ENCODE data around the gene GPR55.
A peak's percentile ranks its signal among the peaks of the same experiment; 100 is the strongest.
"Not testable (repeated sequence)": the region's sequence is repeated elsewhere in the genome, so short reads cannot be mapped to it uniquely, and the experiment has no call there.

The GPR55 gene, protein sequence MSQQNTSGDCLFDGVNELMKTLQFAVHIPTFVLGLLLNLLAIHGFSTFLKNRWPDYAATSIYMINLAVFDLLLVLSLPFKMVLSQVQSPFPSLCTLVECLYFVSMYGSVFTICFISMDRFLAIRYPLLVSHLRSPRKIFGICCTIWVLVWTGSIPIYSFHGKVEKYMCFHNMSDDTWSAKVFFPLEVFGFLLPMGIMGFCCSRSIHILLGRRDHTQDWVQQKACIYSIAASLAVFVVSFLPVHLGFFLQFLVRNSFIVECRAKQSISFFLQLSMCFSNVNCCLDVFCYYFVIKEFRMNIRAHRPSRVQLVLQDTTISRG

DNA sequence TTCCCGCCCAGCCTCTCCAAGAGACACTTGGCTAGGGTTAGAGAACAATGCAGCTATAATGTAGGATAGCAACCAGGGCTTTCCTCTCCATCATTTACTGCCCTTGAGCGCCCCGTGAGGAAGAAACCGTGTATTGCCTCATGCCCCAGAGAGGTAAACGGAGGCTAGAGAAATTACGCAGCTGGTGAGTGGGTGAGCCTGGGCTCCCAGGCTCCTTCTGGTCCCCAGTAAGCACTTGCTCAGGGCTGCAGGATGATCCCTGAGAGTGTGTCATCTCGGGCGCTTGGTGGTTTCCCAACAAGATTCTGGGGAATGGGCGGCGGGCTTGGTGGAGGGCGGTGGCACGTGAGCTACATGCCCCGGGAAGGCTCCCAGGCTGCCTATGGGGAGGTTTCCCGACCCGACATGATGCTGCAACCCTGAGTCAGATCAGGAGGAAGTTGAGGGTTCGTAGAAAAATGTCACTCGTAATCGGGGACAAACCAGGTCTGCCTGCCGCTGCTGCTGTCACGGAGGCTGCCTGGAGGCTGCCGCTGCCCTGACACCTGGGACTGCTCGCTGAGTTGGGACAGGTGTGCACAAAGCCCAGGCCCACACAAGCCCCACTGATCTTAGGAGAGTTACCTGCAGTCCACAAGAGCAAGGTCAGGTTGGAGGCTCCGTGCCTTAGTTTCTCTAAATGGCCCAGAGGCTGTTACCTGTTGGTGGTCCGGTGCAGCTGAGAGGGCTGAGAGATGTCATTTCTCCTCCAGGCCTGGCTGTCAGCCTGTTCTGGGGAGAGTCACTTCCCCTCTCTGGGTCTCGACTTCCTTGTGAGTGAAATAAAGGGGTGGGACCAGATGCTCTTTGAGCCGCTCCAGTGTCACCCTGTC lies at the start of gene GPR55:
GPR55 (minus strand) TSS at position 773 of the 872 bp plus-strand sequence. CDS start 14,280 bp downstream, outside the sequence.
- DNase-seq (ENCODE audit: low read depth) = peak; percentile 30

DNA sequence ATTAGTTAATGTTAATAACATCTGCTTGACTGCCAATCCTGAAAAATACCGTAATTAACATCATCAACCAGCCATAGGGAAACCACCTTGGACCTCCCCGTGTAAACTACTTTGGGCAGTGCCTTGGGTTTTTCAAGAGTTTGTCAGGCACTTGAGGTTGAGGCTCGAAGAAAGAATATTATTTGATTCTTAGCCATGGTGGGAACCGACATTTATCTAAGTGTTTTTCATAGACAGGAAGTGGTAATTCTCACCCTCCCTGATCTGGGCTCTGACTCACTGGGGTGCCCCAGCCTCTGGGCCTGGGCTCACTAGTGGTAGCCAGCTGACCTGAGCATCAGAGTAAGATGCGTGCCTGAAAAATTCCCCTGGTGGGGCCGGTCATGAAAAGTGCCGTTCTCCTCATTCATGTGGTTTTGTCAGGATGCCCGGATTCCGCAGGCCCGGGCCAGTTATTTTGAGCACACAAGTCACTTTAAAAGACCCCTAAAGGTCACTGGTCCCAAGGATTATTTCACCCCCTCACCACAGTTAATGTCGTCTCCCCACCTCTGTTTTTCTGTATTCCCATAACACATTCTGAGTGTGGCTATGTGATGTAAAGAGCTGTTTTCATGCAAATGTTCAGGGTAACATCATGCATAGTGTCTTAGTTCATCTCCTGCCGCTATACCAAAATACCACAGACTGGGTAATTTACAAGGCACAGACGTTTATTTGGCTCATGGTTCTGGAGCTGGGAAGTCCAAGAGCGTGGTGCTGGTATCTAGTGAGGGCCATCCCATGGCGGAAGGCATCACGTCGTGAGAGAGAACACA lies 49.3 kb upstream of the GPR55 start:
- peak; percentile 91 for DNase-seq (ENCODE audit: low read depth)

DNA sequence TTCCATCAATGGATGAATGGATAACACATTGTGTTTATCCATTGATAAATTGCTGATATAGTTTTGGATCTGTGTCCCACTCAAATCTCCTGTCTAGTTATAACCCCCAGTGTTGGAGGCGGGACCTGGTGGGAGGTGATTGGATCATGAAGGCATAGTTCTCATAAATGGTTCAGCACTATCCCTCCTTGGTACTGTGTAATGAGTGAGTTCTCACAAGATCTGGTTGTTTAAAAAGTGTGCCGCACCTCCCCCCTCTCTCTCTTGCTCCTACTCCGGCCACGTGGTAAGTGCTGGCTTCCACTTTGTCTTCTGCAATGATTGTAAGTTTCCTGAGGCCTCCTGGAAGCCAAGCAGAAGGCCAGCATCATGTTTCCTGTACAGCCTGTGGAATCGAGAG lies 47.0 kb upstream of the GPR55 start:
- no peak for DNase-seq (ENCODE audit: low read depth)

DNA sequence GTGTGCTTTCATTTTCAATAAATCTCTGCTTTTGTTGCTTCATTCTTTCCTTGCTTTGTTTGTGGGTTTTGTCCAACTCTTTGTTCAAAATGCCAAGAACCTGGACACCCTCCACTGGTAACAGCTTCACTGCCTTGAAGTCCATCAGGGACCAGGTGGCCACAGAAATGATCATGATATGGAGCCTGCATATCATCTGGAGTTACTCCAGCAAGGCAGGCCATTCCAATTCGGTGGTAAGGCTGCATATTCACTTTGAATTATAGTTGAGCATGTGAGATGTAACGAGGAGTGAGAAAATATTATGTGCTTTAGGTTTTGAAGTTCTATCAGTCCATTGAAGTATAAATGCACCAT lies 44.6 kb upstream of the GPR55 start:
- DNase-seq (ENCODE audit: low read depth) = no peak

DNA sequence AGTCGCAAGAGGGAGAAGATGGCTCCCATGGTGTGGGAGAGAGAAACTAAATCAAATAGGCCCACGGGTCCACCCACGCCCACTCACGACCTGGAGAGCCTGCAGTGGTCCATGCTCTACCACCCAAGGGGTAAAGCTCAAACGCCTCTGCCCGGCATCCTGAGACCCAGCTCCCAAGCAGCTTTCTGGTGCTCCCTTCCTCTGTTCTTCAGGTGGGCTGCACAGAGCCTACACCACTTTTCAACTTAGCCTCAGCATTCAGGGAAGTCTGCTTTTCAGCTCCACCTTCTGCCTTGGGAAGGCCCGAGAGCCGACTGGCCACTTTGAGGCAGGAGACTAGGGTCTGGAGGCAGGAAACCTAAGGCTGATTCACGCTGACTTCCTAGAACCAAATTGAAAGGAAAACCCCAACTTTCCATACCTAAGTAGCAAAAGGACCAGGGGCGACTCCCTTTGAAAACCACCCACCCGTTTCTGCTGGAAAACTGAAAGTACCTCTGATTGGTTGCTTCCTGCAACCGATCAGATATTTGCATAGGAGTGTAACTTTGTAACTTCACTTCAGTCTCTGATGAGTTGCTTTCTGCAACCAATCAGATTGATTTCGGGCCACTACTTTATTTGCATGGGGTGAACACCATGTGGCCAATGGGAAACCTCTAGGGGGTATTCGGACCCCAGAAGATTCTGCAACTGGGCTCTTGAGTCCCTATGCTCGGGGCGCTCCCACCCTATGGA lies 44.0 kb upstream of the GPR55 start:
- peak; percentile 9 for DNase-seq (ENCODE audit: low read depth)

DNA sequence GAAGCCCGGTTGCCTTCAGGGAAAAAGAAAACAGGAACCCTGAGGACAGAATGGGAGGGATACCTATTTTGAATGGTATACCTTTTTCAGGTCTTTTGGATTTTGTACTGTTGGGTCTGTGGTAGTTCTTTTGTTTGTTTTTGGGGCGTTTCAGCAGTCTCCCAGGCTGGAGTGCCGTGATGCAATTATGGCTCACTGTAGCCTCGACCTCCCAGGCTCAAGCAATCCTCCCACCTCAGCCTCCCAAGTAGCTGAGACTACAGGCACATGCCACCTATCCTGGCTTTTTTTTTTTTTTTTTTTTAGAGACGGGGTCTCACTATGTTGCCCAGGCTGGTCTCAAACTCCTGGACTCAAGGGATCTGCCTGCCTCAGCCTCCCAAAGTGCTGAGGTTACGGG lies 43.3 kb upstream of the GPR55 start:
- not testable (repeated sequence) for DNase-seq (ENCODE audit: low read depth)

DNA sequence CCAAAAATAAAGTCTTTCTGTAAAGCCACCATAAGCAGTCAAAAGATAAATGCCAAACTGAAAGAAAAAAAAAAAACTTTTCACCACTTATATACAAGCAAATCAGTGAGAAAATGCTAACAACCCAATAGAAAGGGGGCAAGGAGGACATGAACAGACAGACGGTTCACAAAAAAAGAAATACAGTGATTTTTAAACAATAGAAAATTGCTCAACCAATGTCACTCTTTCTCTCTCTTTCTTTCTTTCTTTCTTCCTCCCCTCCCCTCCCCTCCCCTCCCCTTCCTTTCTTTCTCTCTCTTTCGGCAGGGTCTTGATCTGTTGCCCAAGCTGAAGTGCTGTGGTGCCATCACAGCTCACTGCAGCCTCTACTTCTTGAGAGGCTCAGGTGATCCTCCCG lies 42.1 kb upstream of the GPR55 start:
- DNase-seq (ENCODE audit: low read depth) = no peak

DNA sequence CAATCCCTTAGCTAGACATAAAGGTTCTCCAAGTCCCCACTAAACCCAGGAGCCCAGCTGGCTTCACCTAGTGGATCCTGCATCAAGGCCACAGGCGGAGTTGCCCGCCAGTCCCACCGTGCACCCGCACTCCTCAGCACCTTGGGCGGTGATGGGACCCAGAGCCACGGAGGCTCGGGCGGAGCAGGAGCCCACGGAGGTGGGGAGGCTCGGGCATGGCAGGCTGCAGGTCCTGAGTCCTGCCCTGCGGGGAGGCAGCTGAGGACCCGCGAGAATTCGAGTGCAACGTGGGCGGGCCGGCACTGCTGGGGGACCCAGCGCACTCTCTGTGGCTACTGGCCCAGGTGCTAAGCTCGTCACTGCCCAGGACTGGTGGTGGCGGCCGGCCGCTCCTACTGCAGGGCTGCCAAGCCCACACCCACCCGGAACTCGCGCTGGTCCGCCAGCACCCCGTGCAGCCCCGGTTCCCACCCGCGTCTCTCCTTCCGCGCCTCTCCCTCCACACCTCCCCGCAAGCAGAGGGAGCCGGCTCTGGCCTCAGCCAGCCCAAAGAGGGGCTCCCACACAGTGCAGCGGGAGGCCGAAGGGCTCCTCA lies 39.2 kb upstream of the GPR55 start:
- DNase-seq (ENCODE audit: low read depth) = no peak

DNA sequence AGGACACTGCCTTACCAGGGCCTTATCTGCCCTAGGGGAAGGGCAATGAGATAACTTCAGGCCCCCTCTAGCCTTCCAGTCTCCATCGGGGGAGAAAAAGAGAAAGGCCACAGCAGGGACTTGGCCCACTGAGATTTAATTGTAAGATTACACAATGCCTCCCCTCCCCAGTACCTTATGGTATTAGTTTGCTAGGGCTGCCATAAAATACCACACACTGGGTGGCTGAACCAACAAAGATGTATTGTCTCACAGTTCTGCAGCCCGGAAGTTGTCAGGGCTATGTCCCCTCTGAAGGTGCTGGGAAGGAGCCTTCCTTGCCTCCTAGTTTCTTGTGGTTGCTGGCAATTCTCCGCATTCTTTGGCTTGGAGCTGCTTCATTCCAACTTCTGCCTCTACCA lies 36.0 kb upstream of the GPR55 start:
- DNase-seq (ENCODE audit: low read depth) = no peak

DNA sequence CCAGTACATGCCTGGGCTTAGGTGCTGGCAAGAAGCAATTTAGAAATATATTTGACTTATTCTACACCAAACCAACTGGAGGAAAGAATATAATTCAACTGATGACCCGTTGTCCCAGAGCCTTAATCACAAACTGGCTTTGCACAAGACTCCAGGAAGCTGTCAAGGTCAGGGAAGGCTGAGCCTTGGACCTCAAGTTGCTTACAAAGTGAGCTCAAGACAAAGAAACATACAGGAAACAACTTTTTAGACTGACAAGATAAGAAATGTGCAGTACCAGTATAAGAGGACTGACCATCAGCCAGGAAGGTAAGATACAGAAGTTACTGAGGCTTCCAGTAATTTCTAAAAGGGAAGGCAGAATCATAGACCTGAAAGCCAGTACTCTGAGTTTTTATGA lies 35.0 kb upstream of the GPR55 start:
- DNase-seq (ENCODE audit: low read depth) = no peak

DNA sequence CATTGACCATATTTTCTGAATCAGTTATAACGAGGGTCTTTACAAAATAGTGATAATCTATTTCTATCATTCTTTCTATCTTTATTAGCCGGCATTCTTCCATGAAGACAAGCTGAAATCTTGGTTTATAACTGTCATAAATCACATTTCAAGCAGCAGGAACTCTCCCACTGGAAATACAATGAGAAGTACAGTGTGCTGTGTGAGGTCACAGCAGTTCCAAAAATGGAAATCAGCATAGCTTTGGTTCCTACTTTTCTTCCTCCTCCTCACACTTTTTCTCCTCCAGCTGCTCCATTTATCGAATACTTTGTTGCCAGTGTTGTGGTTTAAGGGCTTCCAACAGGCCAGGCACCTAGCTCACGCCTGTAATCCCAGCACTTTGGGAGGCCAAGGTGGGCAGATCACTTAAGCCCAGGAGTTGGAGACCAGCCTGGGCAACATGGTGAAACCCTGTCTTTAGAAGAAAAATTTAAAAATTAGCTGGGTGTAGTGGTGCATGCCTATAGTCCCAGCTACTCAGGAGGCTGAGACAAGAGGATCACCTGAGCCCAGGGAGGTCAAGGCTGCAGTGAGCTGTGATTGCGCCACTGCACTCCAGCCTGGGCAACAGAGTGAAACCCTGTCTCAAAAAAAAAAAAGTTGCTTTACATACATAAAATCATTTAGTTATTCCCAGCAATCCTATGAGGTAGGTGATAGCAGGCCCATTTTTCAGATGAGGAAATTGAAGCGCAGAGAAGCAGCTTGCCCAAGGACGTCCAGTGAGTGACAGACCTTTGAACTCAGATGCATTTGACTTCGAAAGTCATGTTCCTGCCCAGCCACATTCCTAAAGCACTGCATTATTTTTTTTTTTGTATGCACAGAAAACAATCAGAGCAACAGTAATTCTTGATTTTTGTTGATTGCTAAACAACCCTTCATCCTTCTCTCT lies 34.0 kb upstream of the GPR55 start:
- no peak for DNase-seq (ENCODE audit: low read depth)

DNA sequence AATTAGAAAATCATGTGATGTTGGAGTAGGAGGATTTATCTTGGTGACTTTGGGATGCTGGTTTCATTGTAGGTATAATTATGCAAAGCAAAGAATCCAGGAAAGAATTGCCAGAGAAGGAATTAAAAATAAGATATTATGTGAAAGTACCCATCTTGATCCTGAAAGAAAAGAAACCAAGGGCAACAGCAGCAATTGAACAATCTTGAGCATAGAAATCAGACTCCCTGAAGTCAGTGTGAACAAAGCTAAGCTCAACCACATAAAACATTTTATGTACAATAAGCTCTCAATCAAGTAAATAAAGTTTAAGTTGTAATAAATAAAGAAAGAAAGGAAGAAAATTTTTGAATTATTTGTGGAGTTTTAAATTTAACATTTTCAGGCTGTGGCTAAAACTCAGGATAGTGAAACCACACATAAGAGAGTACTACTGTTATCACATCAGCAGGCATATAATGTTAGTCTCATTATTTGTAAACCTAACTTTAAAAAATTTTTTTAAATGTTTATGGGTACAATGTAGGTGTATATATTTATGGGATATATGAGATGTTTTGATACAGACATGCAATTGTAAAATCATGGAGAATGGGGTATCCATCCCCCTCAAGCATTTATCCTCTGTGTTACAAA lies 32.8 kb upstream of the GPR55 start:
- no peak for DNase-seq (ENCODE audit: low read depth)

DNA sequence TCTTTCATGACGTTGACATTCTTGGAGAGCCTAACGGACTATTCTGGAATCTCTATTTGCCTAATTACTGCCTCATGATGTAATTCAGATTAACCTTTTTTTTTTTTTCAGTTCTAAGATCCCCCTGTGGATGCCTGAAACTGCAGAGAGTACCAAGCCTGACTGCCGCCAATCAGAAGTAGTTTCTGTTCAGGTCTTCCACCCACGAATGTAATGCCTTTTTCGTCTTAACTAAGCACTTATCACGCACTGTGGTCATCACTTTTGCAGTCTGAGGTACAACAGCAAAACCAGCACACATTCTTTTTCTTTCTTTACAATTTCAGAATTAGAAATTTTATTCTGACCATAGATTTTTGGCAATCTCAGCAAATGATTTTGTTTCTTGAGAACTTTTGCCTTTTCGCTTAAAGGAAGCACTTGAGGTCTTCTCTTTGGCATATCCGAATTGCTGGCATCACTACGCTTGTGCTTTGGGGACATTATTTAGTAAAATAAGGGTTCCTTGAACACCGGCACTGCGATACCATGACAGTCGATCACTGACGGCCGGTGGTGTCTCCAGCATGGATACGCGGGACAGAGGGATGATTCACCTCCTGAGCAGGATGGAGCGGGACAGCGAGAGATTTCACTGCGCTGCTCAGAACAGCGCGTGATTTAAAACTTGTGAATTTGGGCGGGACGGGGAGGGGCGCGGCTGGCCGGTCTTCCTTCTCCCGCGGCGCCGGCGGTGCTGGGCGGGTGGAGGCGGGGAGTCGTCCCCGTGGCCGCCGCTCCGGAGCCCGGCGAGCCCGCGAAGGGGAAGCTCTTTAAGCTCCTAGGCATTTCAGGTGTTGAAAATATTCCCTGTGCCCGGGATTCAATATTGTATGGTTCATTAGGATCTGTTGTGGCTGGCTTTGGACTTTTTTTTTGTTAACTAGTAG lies 32.0 kb upstream of the GPR55 start:
- peak; percentile 78 for DNase-seq (ENCODE audit: low read depth)

DNA sequence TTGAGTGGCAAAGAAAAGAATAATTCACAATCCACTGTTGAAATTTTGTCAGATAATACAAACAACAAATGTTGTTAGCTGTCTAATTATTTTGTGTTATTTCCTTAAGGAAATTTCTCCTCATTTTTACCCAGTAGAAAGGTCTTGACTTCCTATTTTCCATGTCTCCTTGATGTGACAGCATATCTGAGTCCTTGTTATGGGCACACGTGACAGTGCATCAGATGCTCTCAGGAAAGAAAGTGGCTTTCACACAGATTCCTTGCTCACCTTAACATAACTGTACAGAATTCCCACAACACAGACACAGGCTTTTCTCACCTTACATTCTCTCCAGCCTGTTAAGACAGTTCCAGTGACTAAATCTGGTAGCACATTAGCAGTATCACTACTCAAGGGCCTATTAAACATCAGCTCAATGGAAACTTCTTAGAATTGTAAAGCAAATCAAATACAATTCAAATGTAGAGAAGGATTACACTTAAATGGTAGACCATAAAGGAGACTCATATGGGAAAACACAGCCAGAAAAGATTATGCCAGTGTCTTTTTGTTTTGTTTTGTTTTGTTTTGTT lies 30.2 kb upstream of the GPR55 start:
- DNase-seq (ENCODE audit: low read depth) = no peak

DNA sequence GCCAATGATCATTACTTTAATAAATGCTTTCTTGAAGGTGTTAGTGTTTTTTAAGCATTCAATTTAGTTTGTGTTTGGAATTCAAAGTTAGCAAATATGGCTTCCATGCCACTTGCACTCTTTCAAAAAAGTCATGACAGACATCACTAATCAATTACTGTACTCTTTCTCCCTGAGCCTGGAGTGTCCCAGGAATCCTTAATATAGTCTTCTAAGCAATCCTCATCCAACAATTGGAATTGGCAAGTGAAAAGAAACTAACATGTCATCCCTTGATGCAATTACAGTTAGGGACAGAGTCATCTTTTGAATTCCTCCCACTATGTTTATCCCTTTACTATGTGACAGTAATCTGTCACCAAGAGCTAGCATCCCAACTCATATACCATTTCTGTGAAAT lies 29.7 kb upstream of the GPR55 start:
- DNase-seq (ENCODE audit: low read depth) = no peak

DNA sequence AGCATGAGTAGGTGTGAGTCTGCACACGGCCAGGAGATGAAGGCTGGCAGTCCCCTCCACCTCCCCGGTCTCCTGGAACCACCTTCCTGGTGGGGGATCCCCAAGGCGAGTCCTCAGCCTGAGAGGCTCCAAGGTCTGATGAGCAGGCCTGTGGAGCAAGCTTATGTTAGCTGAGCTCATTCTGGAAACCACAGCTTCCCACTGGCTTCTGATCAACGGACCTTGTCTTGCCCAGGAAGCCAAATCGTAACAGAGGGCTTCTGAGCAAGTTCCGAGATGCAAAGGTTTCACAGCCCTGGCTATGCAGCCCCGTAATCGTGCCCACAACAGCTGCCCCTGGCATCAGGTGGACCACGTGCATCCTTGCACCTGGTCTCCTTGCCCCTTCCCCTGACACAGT lies 28.8 kb upstream of the GPR55 start:
- DNase-seq (ENCODE audit: low read depth) = no peak

DNA sequence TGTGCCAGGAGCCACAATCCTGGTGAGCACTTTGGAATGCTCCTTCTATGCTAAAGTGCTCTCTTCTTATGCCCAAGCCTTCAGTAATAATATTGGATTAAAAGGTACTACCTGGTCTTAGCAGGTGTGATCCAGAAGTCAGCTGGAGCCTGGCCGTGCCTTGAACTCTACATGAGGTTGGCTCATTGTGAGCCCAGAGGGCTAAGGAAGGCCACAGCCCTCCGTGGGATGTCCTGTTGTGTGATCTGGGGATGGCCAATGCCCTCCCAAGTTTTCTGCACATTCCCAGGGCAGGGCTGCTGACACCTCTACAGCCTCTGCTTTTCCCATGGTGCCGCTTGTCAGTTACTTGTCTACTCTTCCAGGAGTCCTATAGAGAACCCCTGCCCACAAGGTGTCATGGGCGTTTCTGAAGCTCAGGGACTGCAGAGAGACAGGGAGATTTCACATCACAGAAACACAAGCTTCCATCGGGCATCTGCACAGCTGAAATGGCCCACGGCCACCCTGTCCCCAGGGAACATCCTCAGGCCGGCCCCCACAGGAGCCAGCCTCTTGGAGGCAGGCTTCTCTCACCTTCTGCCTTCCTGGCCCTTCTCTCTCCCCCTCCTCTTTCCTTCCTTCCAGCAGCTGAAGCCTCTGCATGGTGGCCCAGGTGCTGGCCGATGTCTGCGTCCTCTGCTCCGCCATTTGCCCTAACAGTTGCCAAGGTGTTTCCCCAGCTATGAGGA lies 27.3 kb upstream of the GPR55 start:
- no peak for DNase-seq (ENCODE audit: low read depth)

DNA sequence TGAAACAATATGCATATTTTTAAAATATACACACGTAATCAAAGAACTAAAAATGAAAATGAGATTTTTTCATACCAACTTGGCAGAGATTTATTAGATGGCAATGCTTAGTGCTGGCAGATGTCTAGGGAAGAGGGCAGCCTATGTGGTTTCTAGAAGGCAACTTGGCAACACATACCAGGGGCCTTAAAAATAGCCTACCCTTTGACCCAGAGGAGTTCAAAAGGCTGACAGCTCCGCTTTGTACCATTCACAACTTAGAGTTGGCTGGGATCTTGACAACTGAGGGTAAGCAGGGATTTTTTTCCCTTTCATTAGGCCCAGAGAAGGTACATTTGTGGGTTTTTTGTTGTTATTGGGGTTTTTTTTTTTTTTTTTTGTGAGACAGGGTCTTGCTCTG lies 26.4 kb upstream of the GPR55 start:
- no peak for DNase-seq (ENCODE audit: low read depth)

All from ELR (cell line).